ENCODE results near the gene ARHGAP6. TPM values are rescaled to one million over a fixed set of nuclear protein-coding genes. Genes with fewer than 3 reads are reported as not detected.

Gene ARHGAP6
- total and polyA plus RNA-seq, 9 donors = 14.1 to 32.9 (median 20.3) TPM

DNA sequence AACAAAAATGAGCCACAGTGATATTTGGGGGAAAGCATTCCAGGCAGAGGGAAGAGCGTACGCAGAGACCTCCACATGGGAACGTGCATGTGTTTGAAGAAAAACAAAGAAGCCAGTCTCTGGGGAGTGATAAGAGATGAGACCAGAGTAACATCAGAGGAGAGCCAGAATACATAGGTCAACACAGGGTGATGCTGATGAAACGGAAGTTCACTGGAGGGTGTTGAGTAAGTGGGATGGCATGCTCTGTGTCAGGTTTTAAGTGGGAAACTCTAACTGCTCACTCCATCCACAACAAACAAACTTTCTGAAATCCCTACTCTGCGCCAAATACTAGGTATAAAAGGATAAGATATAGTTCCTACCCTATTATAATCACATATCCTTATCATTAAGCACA is 110.0 kb downstream of the ARHGAP6 start:
- H3K36me3 ChIP-seq = no peaks in the 10 kb centered on the region
- no peaks in the 10 kb centered on the region for H3K27me3 ChIP-seq
- intact Hi-C loops (cut with DNase I) = no loop called here
- WGBS, 3 donors = 70 to 76% (median 76%) methylated on average over 5 of the region's 5 CpGs
- DNase-seq = no peak
- no peak overlapping the region for H3K27ac ChIP-seq
- TF ChIP-seq EP300 (IDR thresholded peaks at IDR 0.05) = no peak
- TF ChIP-seq, protein P1, sequence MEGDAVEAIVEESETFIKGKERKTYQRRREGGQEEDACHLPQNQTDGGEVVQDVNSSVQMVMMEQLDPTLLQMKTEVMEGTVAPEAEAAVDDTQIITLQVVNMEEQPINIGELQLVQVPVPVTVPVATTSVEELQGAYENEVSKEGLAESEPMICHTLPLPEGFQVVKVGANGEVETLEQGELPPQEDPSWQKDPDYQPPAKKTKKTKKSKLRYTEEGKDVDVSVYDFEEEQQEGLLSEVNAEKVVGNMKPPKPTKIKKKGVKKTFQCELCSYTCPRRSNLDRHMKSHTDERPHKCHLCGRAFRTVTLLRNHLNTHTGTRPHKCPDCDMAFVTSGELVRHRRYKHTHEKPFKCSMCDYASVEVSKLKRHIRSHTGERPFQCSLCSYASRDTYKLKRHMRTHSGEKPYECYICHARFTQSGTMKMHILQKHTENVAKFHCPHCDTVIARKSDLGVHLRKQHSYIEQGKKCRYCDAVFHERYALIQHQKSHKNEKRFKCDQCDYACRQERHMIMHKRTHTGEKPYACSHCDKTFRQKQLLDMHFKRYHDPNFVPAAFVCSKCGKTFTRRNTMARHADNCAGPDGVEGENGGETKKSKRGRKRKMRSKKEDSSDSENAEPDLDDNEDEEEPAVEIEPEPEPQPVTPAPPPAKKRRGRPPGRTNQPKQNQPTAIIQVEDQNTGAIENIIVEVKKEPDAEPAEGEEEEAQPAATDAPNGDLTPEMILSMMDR (IDR thresholded peaks at IDR 0.05) = no peak
- TF ChIP-seq POLR2A (IDR thresholded peaks at IDR 0.05) = no peak
- no peaks in the 10 kb centered on the region for H3K4me1 ChIP-seq (ENCODE audit: insufficient read depth)
- H3K9me3 ChIP-seq = no peaks in the 10 kb centered on the region
- H3K4me3 ChIP-seq = no peak overlapping the region

DNA sequence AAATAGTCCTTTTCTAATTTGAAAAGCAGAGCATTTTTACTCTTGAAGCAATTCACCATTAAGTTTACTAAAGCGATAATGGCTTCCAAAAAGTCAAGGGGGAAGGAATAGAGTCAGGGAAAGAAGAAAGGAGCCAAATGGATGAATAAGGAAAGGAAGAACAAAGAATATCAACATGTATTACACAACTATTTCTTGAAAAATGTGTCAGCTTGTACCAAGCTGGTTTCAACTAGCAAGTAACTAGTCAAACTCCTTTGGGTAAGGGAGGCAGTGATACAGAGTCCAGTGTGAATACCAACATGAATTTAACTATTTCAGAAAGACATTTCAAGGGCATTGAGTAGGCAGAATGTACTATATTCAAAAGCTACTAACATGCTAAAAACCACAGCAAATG is 112.1 kb downstream of the ARHGAP6 start:
- WGBS, 3 donors = 64 to 81% (median 75%) methylated on average over 1 of the region's 1 CpG
- Histone ChIP-seq H3K4me3 (no peak overlapping the region), H3K27ac (no peak overlapping the region), H3K27me3 (no peaks in the 10 kb centered on the region), H3K9me3 (no peaks in the 10 kb centered on the region), H3K4me1 (ENCODE audit: insufficient read depth) (no peaks in the 10 kb centered on the region), H3K36me3 (no peaks in the 10 kb centered on the region)
- TF ChIP-seq EP300 (IDR thresholded peaks at IDR 0.05) (no peak), POLR2A (IDR thresholded peaks at IDR 0.05) (no peak)
- TF ChIP-seq, protein P1 (IDR thresholded peaks at IDR 0.05) = no peak
- no peak for DNase-seq
- intact Hi-C loops (cut with DNase I) = no loop called here

DNA sequence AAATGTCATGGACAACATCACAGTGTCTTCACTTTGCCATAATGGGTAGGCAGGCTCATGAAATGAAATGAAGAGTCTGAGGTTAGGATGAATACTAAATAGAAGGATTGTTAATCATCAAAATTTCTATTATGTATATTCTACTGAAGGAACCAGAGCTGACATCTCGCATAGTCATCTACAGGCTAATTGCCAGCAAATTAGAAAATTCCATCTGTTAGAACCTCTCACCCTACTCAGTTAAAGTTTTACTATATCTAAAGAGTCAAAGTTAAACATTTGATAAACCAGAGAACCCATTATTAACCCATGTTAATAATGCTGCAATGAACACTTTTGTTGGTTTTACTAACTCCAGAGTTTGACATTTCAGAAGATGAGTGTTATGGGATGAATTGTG is 114.6 kb downstream of the ARHGAP6 start:
- peaks cover 0 to 3% of the 10 kb centered on the region in 2 donors for H3K9me3 ChIP-seq
- H3K4me3 ChIP-seq = no peak overlapping the region
- no peak for DNase-seq
- H3K27ac ChIP-seq = no peak overlapping the region
- no peaks in the 10 kb centered on the region for H3K36me3 ChIP-seq
- TF ChIP-seq, protein P1 (IDR thresholded peaks at IDR 0.05) = no peak
- TF ChIP-seq POLR2A (IDR thresholded peaks at IDR 0.05) (no peak), EP300 (IDR thresholded peaks at IDR 0.05) (no peak)
- WGBS, 3 donors = 90 to 94% (median 92%) methylated on average over 1 of the region's 1 CpG
- H3K4me1 ChIP-seq (ENCODE audit: insufficient read depth) = no peaks in the 10 kb centered on the region
- intact Hi-C loops (cut with DNase I) = no loop called here
- H3K27me3 ChIP-seq = no peaks in the 10 kb centered on the region

DNA sequence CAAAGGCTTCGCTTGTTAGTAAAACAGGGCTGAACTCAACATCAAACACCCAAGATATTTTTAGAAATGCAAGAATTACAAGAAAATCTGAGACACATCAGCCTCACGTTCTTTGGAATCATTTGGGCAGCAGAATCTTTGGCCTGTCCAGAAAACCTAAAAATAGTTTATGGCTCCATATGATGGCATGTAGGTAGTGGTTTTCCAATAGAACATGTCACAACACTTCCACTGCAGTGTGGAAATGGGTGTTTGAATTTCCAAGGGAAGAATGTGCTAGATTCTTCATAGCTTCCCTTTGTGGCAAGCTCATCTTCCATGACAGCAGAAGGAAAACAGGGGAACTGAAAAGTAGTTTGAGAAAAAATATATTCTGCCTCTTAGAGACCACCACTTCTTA is 118.8 kb downstream of the ARHGAP6 start:
- TF ChIP-seq, protein P1 (IDR thresholded peaks at IDR 0.05) = no peak
- TF ChIP-seq EP300 (IDR thresholded peaks at IDR 0.05) = no peak
- no peak for TF ChIP-seq POLR2A (IDR thresholded peaks at IDR 0.05)
- no peak overlapping the region for H3K4me3 ChIP-seq
- H3K4me1 ChIP-seq (ENCODE audit: insufficient read depth) = no peaks in the 10 kb centered on the region
- DNase-seq = no peak
- WGBS, 3 donors = 48 to 51% (median 51%) methylated on average over 2 of the region's 2 CpGs
- H3K36me3 ChIP-seq = no peaks in the 10 kb centered on the region
- intact Hi-C loops (cut with DNase I) = no loop called here
- H3K27ac ChIP-seq = no peak overlapping the region
- H3K9me3 ChIP-seq = peaks cover 0 to 3% of the 10 kb centered on the region in 2 donors
- H3K27me3 ChIP-seq = no peaks in the 10 kb centered on the region

All from ovary (tissue), 9 donors.